GM12878 (cell line): ENCODE measurements around the gene CHD5. TPM values are rescaled to one million over a fixed set of nuclear protein-coding genes. Genes with fewer than 3 reads are reported as not detected.

Experiments
- ATAC-seq: fragments of 200-7000 bp; cut with Tn5 transposase; 3 replicates; pipeline ENCODE4 v1.9.1; 2020; ENCODE audit warnings: mild to moderate bottlenecking, moderate library complexity
- BruUV-seq: library from RNA; stranded (reverse); fragments of 400-500 nt; replicated peaks from 2 replicates; lab custom pipeline; 2021; lab: Mats Ljungman, UMichigan
- CTCF ChIA-PET: fragments of 300-600 bp; sonication (Branson Sonifier 250); formaldehyde crosslinking; extraction: SDS; loops from one replicate; lab custom pipeline; 2021; ENCODE audit warnings: inconsistent platforms; lab: Yijun Ruan, JAX
- POLR2A ChIA-PET: fragments of 350-600 bp; formaldehyde crosslinking; extraction: SDS; loops from one replicate; lab custom pipeline; 2021; ENCODE audit warnings: inconsistent platforms; lab: Charles Lee
- RAD21 ChIA-PET: fragments of 300-600 bp; sonication (Branson Sonifier 250); formaldehyde crosslinking; loops from one replicate; lab custom pipeline; 2023; ENCODE audit warnings: antibody characterized with exemption; ENCODE audit not compliant: unreplicated experiment; lab: Charles Lee
- SMC1A ChIA-PET: fragments of 300-600 bp; sonication (Branson Sonifier 250); formaldehyde crosslinking; loops from one replicate; lab custom pipeline; 2023; ENCODE audit not compliant: unreplicated experiment, uncharacterized antibody; lab: Charles Lee
- DNase-seq: peaks from one replicate; pipeline ENCODE4 v3.0.0-alpha.2; 2011; ENCODE audit warnings: low read depth, low spot score
- FAIRE-seq: peaks from 3 replicates; lab custom pipeline; 2011; peaks lifted over from hg19 to GRCh38; lab: Jason Lieb, UNC
- H2AFZ ChIP-seq: 2 replicates; pipeline ENCODE4 v1.6.0; 2011; ENCODE audit warnings: low read depth, low read length, control low read depth; ENCODE audit not compliant: control insufficient read depth
- H3K27ac ChIP-seq: 2 replicates; pipeline ENCODE4 v1.5.1; 2011; ENCODE audit warnings: control low read depth; ENCODE audit not compliant: control insufficient read depth, insufficient read depth
- H3K27me3 ChIP-seq, 2 experiments: replicated peaks in 1 of 2; 2 replicates each; pipeline versions ENCODE4 v1.6.0 to v1.6.1; 2011; ENCODE audit warnings: low read length in 1 of 2; ENCODE audit not compliant: control insufficient read depth in 2 of 2, insufficient read depth in 2 of 2
- H3K36me3 ChIP-seq, 2 experiments: 2 replicates each; pipeline ENCODE4 v1.5.1; 2011; ENCODE audit warnings: low read length in 1 of 2; ENCODE audit not compliant: control insufficient read depth in 2 of 2, insufficient read depth in 2 of 2
- H3K4me1 ChIP-seq: 2 replicates; pipeline ENCODE4 v1.6.1; 2011; ENCODE audit warnings: mild to moderate bottlenecking, low read length, moderate library complexity, mixed read lengths; ENCODE audit not compliant: control insufficient read depth, insufficient read depth
- H3K4me2 ChIP-seq: 2 replicates; pipeline ENCODE4 v1.6.0; 2011; ENCODE audit warnings: control low read depth; ENCODE audit not compliant: control insufficient read depth, insufficient read depth
- H3K4me3 ChIP-seq: fragments of 200-600 bp; sonication (generic); 2 replicates; pipeline ENCODE4 v1.5.1; 2016
- H3K79me2 ChIP-seq: 2 replicates; pipeline ENCODE4 v1.6.0; 2011; ENCODE audit warnings: low read length; ENCODE audit not compliant: control insufficient read depth, insufficient read depth
- H3K9ac ChIP-seq: 2 replicates; pipeline ENCODE4 v1.8.0; 2011; ENCODE audit warnings: low read length, control low read depth, mixed read lengths; ENCODE audit not compliant: control insufficient read depth, insufficient read depth
- H3K9me3 ChIP-seq: replicated peaks from 3 replicates; pipeline ENCODE4 v1.5.1; 2011; ENCODE audit warnings: mild to moderate bottlenecking, low read length; ENCODE audit not compliant: control insufficient read depth, insufficient read depth
- H4K20me1 ChIP-seq: 2 replicates; pipeline ENCODE4 v1.6.0; 2011; ENCODE audit not compliant: control insufficient read depth, insufficient read depth
- CHD1 ChIP-seq: IDR thresholded peaks from 2 replicates; pipeline ENCODE4 v1.6.1; 2012; ENCODE audit warnings: low read depth, low read length, improper control_type of control experiment
- DPF2 ChIP-seq: fragments of 450-650 bp; IDR thresholded peaks from 2 replicates; pipeline ENCODE4 v1.6.1; 2017; ENCODE audit warnings: mild to moderate bottlenecking
- ELK1 ChIP-seq: IDR thresholded peaks from 2 replicates; pipeline ENCODE4 v1.6.1; 2012; ENCODE audit warnings: low read depth, low read length, improper control_type of control experiment
- FOS ChIP-seq: IDR thresholded peaks from 3 replicates; pipeline ENCODE4 v1.6.1; 2011; ENCODE audit warnings: borderline replicate concordance; ENCODE audit not compliant: insufficient read length; ENCODE audit errors: extremely low read depth
- IKZF1 ChIP-seq: fragments of 450-650 bp; conservative IDR thresholded peaks from 2 replicates; pipeline ENCODE4 v1.6.1; 2017; ENCODE audit warnings: antibody characterized with exemption, mild to moderate bottlenecking
- IKZF2 ChIP-seq, 2 experiments: fragments of 450-650 bp; IDR thresholded peaks; 2 replicates each; pipeline ENCODE4 v1.6.1; 2017; ENCODE audit warnings: mild to moderate bottlenecking in 2 of 2, moderate library complexity in 2 of 2
- NR2C2 ChIP-seq: IDR thresholded peaks from 2 replicates; pipeline ENCODE4 v1.6.1; 2011; ENCODE audit warnings: borderline replicate concordance, low read depth; ENCODE audit not compliant: control insufficient read depth, insufficient read length
- PKNOX1 ChIP-seq: fragments of 450-650 bp; IDR thresholded peaks from 2 replicates; pipeline ENCODE4 v1.6.1; 2016; ENCODE audit warnings: mild to moderate bottlenecking
- POU2F2 ChIP-seq: IDR thresholded peaks from 3 replicates; pipeline ENCODE4 v1.6.1; 2011; ENCODE audit warnings: low read depth, mild to moderate bottlenecking, low read length, borderline replicate concordance
- REST ChIP-seq: IDR thresholded peaks from 2 replicates; pipeline ENCODE4 v1.6.1; 2012; ENCODE audit warnings: mild to moderate bottlenecking, low read depth, low read length
- SPI1 ChIP-seq: IDR thresholded peaks from 2 replicates; pipeline ENCODE4 v1.6.1; 2011; ENCODE audit warnings: low read depth, mild to moderate bottlenecking, low read length, moderate library complexity, borderline replicate concordance; ENCODE audit not compliant: insufficient read depth
- YY1 ChIP-seq: IDR thresholded peaks from 2 replicates; pipeline ENCODE4 v1.6.1; 2011; ENCODE audit warnings: low read depth, mild to moderate bottlenecking, low read length
- WGBS: methylation state at CpG from one replicate; pipeline ENCODE4 v1.1.6; 2016; ENCODE audit warnings: low lambda C conversion rate; ENCODE audit not compliant: insufficient replicate concordance, insufficient coverage; ENCODE audit errors: missing lambda C conversion rate; 5-methylcytosine and 5-hydroxymethylcytosine counted together
- in situ Hi-C: fragments of 300-500 bp; cut with MboI; formaldehyde crosslinking; loops from 9 replicates; pipeline ENCODE4 v1.14.3; 2018; ENCODE audit warnings: mixed read lengths
- intact Hi-C: fragments of 100-400 bp; cut with micrococcal nuclease; formaldehyde crosslinking; loops from one replicate; pipeline ENCODE4 v1.14.2; 2022; ENCODE audit not compliant: unreplicated experiment
- polyA plus RNA-seq, 11 experiments: library from polyadenylated mRNA; depleted of rRNA in 4 of 11; unstranded in 6 of 11; stranded (reverse) in 5 of 11; fragments of >200 nt; fragmentation: Nextera tagmentation in 4 of 11; fragmentation: Illumina TruSeq in 1 of 11; extraction: Ambion mirVana in 4 of 11; extraction: Trizol in 1 of 11; gene quantifications; 1 replicate in 1 of 11; 2 replicates in 10 of 11; pipeline versions ENCODE4 v1.2.1 to v1.2.3, GENCODE V29; 2011 to 2016; ENCODE audit warnings: inconsistent platforms in 2 of 11, missing spikeins in 2 of 11, low read depth in 1 of 11
- total RNA-seq, 4 experiments: library from RNA; depleted of rRNA in 3 of 4; stranded (reverse); fragments of >200 nt in 3 of 4; fragmentation: Illumina TruSeq in 1 of 4; extraction: Trizol in 1 of 4; gene quantifications; 2 replicates each; pipeline versions ENCODE4 v1.2.1 to v1.2.3, GENCODE V29; 2013 to 2021

Gene CHD5
- total and polyA plus RNA-seq, 10 of the 15 experiments (the other 5 are each of a cell fraction or from before 2014, with no cell fraction given) = 0.03 to 0.49 (median 0.13) TPM; not detected in 3

- 60% methylated on average over 11 of the region's 11 CpGs for WGBS
- CTCF ChIA-PET = interaction anchor here (0.7 kb wide), 1 partner anchor 286 kb away, joined by 3 read pairs; no protein-coding TSS in a partner anchor
- SMC1A ChIA-PET = no interaction called here
- no peaks in the 10 kb centered on the region for H3K79me2 ChIP-seq
- no peak overlapping the region for H3K27ac ChIP-seq
- no peaks in the 10 kb centered on the region for H3K36me3 ChIP-seq
- ATAC-seq = no peak
- no peak overlapping the region for H3K4me2 ChIP-seq
- intact Hi-C loops = no loop called here
- no peaks in the 10 kb centered on the region for H3K4me1 ChIP-seq
- H2AFZ ChIP-seq = no peak overlapping the region
- H3K9ac ChIP-seq = no peak overlapping the region
- H3K27me3 ChIP-seq = no peaks in the 10 kb centered on the region; a peak in 1 of 4 replicates
- POLR2A ChIA-PET = no interaction called here
- no peak for FAIRE-seq
- H4K20me1 ChIP-seq = no peaks in the 10 kb centered on the region
- no TSS peak for BruUV-seq
- TF ChIP-seq POU2F2 (no peak), FOS (no peak), DPF2 (no peak), IKZF1 (no peak), REST (no peak), PKNOX1 (no peak), IKZF2 (IDR thresholded peaks at IDR 0.05) (no peak), SPI1 (no peak), YY1 (no peak), CHD1 (no peak), NR2C2 (no peak), ELK1 (no peak)
- TF ChIP-seq, all 136 proteins: peak for 0
- RAD21 ChIA-PET = no interaction called here
- Histone ChIP-seq H3K4me3 (no peak overlapping the region), H3K9me3 (no peaks in the 10 kb centered on the region)
- in situ Hi-C loops = no loop called here
- DNase-seq = no peak
Observed at GRCh38 chr1:6152181-6152580, 27.9 kb downstream of the CHD5 start.
